Mesothelial cell of epicardium (in vitro differentiated cells): ENCODE measurements around the gene NFS1. TPM values are rescaled to one million over a fixed set of nuclear protein-coding genes. Genes with fewer than 3 reads are reported as not detected.
"Not testable (repeated sequence)": the region's sequence is repeated elsewhere in the genome, so short reads cannot be mapped to it uniquely, and the experiment has no call there.

Experiments used
- DNase-seq, 2 experiments: peaks; one replicate each; pipeline ENCODE4 v3.0.0; 2021; ENCODE audit warnings: low spot score in 2 of 2; ENCODE audit not compliant: unreplicated experiment in 2 of 2
- H3K27ac Mint-ChIP-seq: 2 replicates; pipeline ENCODE4 v1.8.0; 2021; ENCODE audit warnings: mixed read lengths
- H3K27me3 Mint-ChIP-seq: 2 replicates; pipeline ENCODE4 v1.8.0; 2021; ENCODE audit warnings: low read depth, mixed read lengths
- H3K36me3 Mint-ChIP-seq: 2 replicates; pipeline ENCODE4 v1.8.0; 2021; ENCODE audit warnings: mixed read lengths
- H3K4me1 Mint-ChIP-seq: 2 replicates; pipeline ENCODE4 v1.8.0; 2021; ENCODE audit warnings: mixed read lengths
- H3K4me3 Mint-ChIP-seq: 2 replicates; pipeline ENCODE4 v1.8.0; 2021; ENCODE audit warnings: mild to moderate bottlenecking, moderate library complexity, mixed read lengths
- H3K9me3 Mint-ChIP-seq: 2 replicates; pipeline ENCODE4 v1.8.0; 2021; ENCODE audit warnings: mixed read lengths
- total RNA-seq: library from RNA; stranded (reverse); gene quantifications from 3 replicates; pipeline ENCODE4 v1.2.1, GENCODE V29; 2021
- TF ChIP-seq, protein P1 (sequence below): fragments of 200-600 bp; sonication (generic); IDR thresholded peaks from one replicate; pipeline ENCODE4 v1.5.0; 2021; ENCODE audit warnings: antibody characterized with exemption; ENCODE audit not compliant: unreplicated experiment

NFS1 gene
- total RNA-seq, 1 donor from 2014 or later = 18.9 TPM

DNA sequence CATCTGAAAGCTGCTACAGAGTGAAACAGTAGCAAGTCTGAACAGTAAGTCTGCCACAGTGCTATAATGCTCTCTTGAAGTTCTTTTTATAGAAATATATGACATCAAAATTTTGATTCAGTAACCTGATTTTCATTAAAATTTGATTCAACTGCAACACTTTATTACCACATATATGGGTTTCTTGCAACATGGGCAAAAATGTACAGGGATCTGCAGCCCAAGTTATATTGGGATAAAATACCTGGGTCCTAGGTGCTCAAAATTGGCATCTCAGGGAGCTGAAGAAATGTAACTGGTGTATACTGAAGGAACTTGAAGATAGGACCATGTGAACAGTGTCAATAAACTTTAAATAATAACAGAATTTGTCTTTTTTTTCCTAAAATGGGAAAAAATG is 10.9 kb upstream of the NFS1 start:
- DNase-seq = no peak
- Mint-ChIP-seq H3K4me1 (peaks cover 2% of the 10 kb centered on the region), H3K27ac (no peak overlapping the region), H3K9me3 (no peaks in the 10 kb centered on the region), H3K36me3 (peaks cover 34% of the 10 kb centered on the region), H3K27me3 (no peaks in the 10 kb centered on the region), H3K4me3 (no peak overlapping the region)
- TF ChIP-seq, protein P1, sequence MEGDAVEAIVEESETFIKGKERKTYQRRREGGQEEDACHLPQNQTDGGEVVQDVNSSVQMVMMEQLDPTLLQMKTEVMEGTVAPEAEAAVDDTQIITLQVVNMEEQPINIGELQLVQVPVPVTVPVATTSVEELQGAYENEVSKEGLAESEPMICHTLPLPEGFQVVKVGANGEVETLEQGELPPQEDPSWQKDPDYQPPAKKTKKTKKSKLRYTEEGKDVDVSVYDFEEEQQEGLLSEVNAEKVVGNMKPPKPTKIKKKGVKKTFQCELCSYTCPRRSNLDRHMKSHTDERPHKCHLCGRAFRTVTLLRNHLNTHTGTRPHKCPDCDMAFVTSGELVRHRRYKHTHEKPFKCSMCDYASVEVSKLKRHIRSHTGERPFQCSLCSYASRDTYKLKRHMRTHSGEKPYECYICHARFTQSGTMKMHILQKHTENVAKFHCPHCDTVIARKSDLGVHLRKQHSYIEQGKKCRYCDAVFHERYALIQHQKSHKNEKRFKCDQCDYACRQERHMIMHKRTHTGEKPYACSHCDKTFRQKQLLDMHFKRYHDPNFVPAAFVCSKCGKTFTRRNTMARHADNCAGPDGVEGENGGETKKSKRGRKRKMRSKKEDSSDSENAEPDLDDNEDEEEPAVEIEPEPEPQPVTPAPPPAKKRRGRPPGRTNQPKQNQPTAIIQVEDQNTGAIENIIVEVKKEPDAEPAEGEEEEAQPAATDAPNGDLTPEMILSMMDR = no peak

GRCh38 chr20:35709259-35709658 is 10.1 kb upstream of the NFS1 start:
- peaks cover 38% of the 10 kb centered on the region for H3K36me3 Mint-ChIP-seq
- H3K27me3 Mint-ChIP-seq = no peaks in the 10 kb centered on the region
- TF ChIP-seq, protein P1 = no peak
- H3K4me3 Mint-ChIP-seq = no peak overlapping the region
- no peak overlapping the region for H3K27ac Mint-ChIP-seq
- H3K4me1 Mint-ChIP-seq = peaks cover 2% of the 10 kb centered on the region
- H3K9me3 Mint-ChIP-seq = no peaks in the 10 kb centered on the region
- no peak for DNase-seq

GRCh38 chr20:35708502-35708901 is 9.3 kb upstream of the NFS1 start:
- Mint-ChIP-seq H3K4me3 (no peak overlapping the region), H3K4me1 (peaks cover 2% of the 10 kb centered on the region), H3K9me3 (no peaks in the 10 kb centered on the region), H3K27me3 (no peaks in the 10 kb centered on the region), H3K36me3 (peaks cover 43% of the 10 kb centered on the region), H3K27ac (no peak overlapping the region)
- no peak for DNase-seq
- TF ChIP-seq, protein P1 = no peak

DNA sequence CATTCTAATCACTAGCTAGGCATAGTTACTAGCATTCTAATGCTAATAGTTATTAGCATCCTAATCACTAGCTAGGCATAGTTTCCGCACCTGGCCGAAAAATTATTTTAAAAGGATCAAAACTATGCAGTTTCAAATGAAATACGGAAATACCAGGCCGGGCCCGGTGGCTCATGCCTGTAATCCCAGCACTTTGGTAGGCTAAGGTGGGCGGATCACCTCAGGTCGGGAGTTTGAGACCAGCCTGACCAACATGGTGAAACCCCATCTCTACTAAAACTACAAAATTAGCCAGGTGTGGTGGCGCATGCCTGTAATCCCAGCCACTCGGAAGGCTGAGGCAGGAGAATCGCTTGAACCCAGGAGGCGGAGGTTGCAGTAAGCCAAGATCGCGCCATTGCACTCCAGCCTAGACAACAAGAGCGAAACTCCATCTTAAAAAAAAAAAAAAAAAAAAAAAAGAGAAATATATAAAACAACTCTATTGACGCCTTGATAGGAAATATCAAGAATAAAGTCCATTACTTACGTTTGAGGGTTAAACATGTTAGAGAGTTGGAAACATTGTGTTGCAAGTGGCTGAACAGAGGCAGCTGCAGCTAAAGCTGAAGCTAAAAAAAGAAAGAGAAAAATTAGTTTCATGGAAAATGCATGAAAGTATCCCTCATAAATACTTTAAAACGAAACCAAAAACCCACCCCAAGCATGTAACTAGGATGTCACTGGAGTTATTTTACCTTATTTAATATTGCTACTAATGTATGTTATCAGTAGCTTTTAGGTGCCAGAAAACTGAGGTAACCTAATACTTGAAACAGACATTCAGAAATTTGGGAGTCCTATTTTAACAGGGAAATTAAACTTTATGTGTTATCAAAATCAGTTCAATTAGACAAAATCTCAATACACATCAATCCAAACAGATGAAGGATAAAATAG is 7.7 kb upstream of the NFS1 start:
- not testable (repeated sequence) for DNase-seq, H3K27me3 Mint-ChIP-seq, H3K4me1 Mint-ChIP-seq, H3K9me3 Mint-ChIP-seq, H3K4me3 Mint-ChIP-seq
- H3K27ac Mint-ChIP-seq = peak overlapping the region; percentile 47
- peaks cover 40% of the 10 kb centered on the region for H3K36me3 Mint-ChIP-seq

DNA sequence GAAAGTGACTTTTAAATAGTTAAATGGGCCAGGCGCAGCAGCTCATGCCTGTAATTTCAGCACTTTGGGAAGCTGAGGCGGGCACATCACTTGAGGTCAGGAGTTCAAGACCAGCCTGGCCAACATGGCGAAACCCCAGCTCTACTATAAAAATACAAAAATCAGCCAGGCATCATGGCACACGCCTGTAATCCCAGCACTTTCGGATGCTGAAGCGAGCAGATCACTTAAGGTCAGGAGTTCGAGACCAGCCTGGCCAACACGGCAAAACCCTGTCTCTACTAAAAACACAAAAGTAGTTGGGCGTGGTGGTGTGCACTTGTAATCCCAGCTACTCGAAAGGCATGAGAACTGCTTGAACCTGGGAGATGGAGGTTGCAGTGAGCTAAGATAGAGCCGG is 6.7 kb upstream of the NFS1 start:
- not testable (repeated sequence) for H3K27ac Mint-ChIP-seq, DNase-seq

GRCh38 chr20:35704514-35705261 is 5.5 kb upstream of the NFS1 start:
- Mint-ChIP-seq H3K4me1 (peaks cover 10% of the 10 kb centered on the region), H3K9me3 (no peaks in the 10 kb centered on the region), H3K4me3 (no peak overlapping the region), H3K36me3 (peaks cover 26% of the 10 kb centered on the region), H3K27me3 (no peaks in the 10 kb centered on the region), H3K27ac (peak overlapping the region; percentile 32)
- DNase-seq = no peak
- TF ChIP-seq, protein P1 = no peak

More for the DNA sequence above, 6.7 kb upstream of the NFS1 start:
- not testable (repeated sequence) for H3K4me1 Mint-ChIP-seq, H3K4me3 Mint-ChIP-seq, H3K27me3 Mint-ChIP-seq, H3K9me3 Mint-ChIP-seq
- H3K36me3 Mint-ChIP-seq = peaks cover 30% of the 10 kb centered on the region
